GM21737 (cell line): ENCODE results near the gene HLA-G.

ENCODE experiments used
- ATAC-seq: cut with Tn5 transposase; IDR thresholded peaks from one replicate; pipeline ENCODE4 v1.9.1; 2021; ENCODE audit warnings: mild to moderate bottlenecking, moderate library complexity; ENCODE audit not compliant: unreplicated experiment

Gene HLA-G

DNA sequence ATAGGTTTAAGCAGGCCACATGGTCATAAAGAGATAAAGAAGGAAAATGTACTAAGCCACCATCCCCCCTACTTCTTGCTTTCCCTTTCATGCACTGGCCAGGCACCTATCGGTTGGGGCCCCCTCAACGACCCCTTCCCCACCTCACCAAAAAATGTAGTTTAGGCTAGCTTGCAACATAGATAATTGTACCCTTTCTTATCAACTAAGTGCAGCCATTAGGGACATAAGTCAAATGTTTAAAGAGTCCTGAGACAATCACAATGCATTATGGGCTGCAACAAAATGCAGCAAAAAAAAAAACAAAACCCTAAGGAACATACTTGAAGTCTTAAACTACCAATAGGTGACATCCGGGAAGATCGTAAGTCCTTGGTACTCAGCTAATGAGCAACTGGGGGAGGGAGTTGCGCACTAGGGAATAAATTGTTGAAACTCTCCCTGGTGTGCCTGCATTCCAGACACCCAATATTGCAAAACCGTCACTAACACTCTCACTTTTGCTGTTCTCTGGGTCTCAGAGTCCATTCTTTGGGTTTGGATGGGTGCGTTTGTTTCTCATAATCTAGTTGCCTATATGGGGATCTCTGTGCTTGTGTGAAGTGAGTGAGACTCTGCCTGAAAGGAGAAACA is 12.4 kb upstream of the HLA-G start:
- ATAC-seq = no peak

DNA sequence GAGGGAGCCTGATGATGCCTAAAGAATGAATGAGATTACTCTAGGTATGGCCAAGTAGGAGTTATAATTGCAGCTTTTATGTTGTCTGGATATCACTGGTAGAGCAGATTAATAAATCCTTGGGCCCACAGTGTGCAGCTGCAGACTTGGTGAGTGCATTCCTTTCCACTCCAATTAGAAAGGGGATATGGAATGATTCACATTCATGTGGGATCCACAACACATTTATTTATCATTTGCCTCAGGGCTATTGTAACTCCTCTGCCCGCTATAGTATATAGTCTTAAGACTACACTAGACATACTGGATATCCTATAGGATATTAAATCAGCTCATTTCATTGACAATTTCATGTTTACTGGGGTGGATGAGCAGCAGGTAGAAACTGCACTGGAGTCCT is 11.6 kb upstream of the HLA-G start:
- no peak for ATAC-seq

- no peak for ATAC-seq
These were observed 8.7 kb upstream of the HLA-G start for GRCh38 chr6:29818892-29819291.

- ATAC-seq = no peak
These were observed 3.5 kb upstream of the HLA-G start for GRCh38 chr6:29824144-29824543.

GRCh38 chr6:29825848-29826247 is 1.8 kb upstream of the HLA-G start:
- ATAC-seq = no peak

- no peak for ATAC-seq
These were observed 1.4 kb upstream of the HLA-G start for GRCh38 chr6:29826271-29826670.

DNA sequence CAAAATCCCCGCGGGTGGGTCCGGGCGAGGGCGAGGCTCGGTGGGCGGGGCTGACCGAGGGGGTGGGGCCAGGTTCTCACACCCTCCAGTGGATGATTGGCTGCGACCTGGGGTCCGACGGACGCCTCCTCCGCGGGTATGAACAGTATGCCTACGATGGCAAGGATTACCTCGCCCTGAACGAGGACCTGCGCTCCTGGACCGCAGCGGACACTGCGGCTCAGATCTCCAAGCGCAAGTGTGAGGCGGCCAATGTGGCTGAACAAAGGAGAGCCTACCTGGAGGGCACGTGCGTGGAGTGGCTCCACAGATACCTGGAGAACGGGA is 809 bp downstream of the HLA-G start:
- no peak for ATAC-seq

DNA sequence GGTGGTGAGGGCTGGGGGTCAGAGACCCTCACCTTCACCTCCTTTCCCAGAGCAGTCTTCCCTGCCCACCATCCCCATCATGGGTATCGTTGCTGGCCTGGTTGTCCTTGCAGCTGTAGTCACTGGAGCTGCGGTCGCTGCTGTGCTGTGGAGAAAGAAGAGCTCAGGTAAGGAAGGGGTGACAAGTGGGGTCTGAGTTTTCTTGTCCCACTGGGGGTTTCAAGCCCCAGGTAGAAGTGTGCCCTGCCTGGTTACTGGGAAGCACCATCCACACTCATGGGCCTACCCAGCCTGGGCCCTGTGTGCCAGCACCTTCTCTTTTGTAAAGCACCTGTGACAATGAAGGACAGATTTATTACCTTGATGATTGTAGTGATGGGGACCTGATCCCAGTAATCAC is 2.1 kb downstream of the HLA-G start:
- ATAC-seq = no peak

- no peak for ATAC-seq
These were observed 2.8 kb downstream of the HLA-G start for GRCh38 chr6:29830409-29830808.

DNA sequence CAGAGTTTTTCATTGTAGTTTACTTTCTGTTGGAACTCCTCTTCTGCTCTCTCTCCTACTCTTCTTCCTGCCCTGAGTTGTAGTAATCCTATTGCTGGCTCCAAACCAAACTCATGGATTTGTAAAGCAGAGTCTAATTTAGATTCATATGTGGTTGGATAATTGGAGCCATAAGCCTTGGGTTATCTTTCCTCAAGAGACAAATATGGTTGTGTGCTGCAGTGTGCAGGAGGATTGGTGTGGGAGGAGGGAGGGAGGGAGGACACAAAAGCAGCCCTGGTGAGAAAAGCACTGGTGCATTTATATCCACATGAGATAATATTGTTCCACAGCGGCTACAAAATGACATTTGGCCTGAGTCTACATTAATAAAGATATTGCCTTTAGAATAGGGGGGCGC is 4.2 kb downstream of the HLA-G start:
- no peak for ATAC-seq

DNA sequence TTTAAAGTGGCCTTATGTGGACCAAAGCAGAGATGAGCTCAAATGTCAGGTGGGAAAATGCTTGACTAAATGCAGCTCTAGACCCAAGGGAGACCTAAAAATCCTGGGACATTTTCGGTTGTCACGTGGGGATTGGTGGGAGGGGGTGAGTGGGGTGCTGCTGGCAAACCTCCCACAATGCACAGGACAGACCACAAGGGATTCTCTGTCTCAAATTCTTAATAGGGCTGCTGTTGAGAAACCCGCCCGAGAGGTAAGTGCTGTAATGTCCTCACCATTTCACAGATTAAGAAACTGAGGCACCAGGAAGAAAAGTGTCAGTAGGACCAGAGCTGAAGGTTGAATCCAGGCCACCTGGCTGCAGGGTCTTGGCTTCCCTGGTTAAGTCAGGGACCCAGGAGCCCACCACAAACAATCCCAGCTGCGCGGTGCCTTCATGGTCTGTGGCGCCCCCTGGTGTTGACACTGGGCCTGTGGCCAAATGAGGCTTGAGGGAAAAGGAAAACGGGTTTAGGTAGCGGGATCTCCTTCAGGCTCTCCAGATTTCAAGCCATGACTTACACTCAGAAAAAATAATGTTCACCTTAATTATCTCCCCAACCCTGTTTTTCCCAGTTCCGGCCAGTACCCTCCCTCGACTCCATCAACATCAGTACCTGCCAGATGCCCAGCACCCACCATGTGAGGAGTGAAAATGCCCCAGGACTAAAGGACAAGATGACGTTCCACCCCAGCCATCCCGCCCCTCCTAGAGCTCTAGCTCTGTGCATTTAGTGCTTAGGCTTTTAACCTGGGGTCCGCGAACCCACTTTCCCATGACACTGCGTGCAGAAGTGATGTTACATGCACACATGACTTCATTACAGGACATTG is 7.2 kb downstream of the HLA-G start:
- ATAC-seq = no peak

GRCh38 chr6:29839917-29840316 is 12.3 kb downstream of the HLA-G start:
- ATAC-seq = no peak

DNA sequence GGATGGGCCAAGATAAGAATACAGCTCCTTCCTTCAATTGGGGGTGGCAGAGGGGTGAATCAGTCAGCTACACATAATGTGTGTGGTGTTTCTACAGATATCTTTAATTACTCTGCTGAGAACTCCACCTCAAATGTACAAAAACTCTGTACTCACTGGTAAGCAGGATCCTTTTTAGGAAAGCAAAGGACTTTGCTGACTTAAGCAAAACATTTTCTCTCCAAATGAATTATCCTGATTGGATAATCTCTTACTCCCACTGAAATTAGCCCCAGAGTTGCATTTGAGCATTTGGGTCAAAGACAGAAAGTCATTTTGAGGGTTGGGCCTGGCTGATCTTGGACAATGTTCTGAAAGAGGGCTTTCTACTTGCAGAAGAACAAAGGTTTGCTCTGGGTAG is 13.4 kb downstream of the HLA-G start:
- ATAC-seq = no peak

- no peak for ATAC-seq
These were observed 17.9 kb downstream of the HLA-G start for GRCh38 chr6:29845405-29846006.

- no peak for ATAC-seq
These were observed 20.4 kb downstream of the HLA-G start for GRCh38 chr6:29847871-29848630.

GRCh38 chr6:29850011-29850553 is 22.5 kb downstream of the HLA-G start:
- ATAC-seq = no peak

- no peak for ATAC-seq
These were observed 23.6 kb downstream of the HLA-G start for GRCh38 chr6:29851190-29851589.

- ATAC-seq = no peak
These were observed 25.6 kb downstream of the HLA-G start for GRCh38 chr6:29853245-29853644.

- no peak for ATAC-seq
These were observed 30.4 kb downstream of the HLA-G start for GRCh38 chr6:29858006-29858405.

DNA sequence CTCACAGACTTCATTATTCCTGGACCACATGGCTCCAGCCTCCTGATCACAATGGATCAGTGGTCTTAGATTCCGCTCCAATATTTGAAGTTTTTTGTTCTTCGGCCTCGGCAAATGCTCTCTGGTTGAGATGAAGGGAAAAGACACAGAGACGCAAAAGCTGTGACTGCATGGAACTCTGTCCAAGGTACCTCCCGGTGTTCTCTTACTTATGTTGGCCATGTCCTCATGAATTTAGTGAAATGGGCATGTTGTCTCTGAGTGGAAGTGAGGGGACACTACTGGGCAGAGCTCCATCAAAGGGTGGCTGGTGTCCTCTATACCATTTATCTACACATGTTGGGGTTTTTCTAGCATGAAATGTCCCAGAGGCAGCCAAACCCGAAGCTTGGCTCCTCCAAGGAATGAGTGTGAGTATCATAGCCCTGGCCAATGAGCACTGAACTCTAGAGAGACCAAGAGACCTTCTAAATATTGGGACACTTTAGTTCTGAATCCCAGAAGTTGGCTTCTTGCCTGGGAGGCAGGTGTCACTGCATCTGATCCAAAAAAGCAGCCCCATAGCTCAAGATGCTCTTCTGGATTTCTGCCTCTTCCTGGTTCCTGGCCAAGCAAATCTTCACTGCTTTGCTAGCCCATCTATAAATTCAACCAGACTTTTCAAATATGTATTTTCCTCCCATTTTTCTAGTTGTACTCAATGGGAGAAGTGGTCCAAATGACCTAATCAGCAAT is 34.1 kb downstream of the HLA-G start:
- ATAC-seq = no peak
